Measurements from ENCODE around the gene ASAP2.

The ASAP2 gene

GRCh38 chr2:9318461-9319337, 112.1 kb downstream of the ASAP2 start:
- peak; percentile 48 for DNase-seq (ENCODE audit: low read depth, low spot score)

- DNase-seq (ENCODE audit: low read depth, low spot score), result no peak
Observed at GRCh38 chr2:9319338-9319715, 112.7 kb downstream of the ASAP2 start.

- DNase-seq (ENCODE audit: low read depth, low spot score), result no peak
Observed at GRCh38 chr2:9322576-9322975, 116.0 kb downstream of the ASAP2 start.

GRCh38 chr2:9325428-9325827, 118.8 kb downstream of the ASAP2 start:
- DNase-seq (ENCODE audit: low read depth, low spot score), result no peak

- peak; percentile 41 for DNase-seq (ENCODE audit: low read depth, low spot score)
Observed at GRCh38 chr2:9326975-9327374, 120.4 kb downstream of the ASAP2 start.

- no peak for DNase-seq (ENCODE audit: low read depth, low spot score)
Observed at GRCh38 chr2:9327873-9328352, 121.3 kb downstream of the ASAP2 start.

- no peak for DNase-seq (ENCODE audit: low read depth, low spot score)
Observed at GRCh38 chr2:9328931-9329330, 122.3 kb downstream of the ASAP2 start.

GRCh38 chr2:9329497-9329896, 122.9 kb downstream of the ASAP2 start:
- DNase-seq (ENCODE audit: low read depth, low spot score), result no peak

GRCh38 chr2:9330612-9331270, 124.1 kb downstream of the ASAP2 start:
- DNase-seq (ENCODE audit: low read depth, low spot score), result no peak

- DNase-seq (ENCODE audit: low read depth, low spot score), result peak; percentile 82
Observed at GRCh38 chr2:9331704-9332103, 125.1 kb downstream of the ASAP2 start.

- DNase-seq (ENCODE audit: low read depth, low spot score), result no peak
Observed at GRCh38 chr2:9332136-9332852, 125.7 kb downstream of the ASAP2 start.

GRCh38 chr2:9332853-9333245, 126.2 kb downstream of the ASAP2 start:
- no peak for DNase-seq (ENCODE audit: low read depth, low spot score)

GRCh38 chr2:9333591-9334171, 127.1 kb downstream of the ASAP2 start:
- peak; percentile 88 for DNase-seq (ENCODE audit: low read depth, low spot score)

- DNase-seq (ENCODE audit: low read depth, low spot score), result no peak
Observed at GRCh38 chr2:9334761-9335160, 128.1 kb downstream of the ASAP2 start.

- DNase-seq (ENCODE audit: low read depth, low spot score), result no peak
Observed at GRCh38 chr2:9335322-9335832, 128.8 kb downstream of the ASAP2 start.

GRCh38 chr2:9336241-9336575, 129.6 kb downstream of the ASAP2 start:
- DNase-seq (ENCODE audit: low read depth, low spot score), result peak; percentile 30

- DNase-seq (ENCODE audit: low read depth, low spot score), result peak; percentile 88
Observed at GRCh38 chr2:9336576-9337314, 130.1 kb downstream of the ASAP2 start.

- DNase-seq (ENCODE audit: low read depth, low spot score), result no peak
Observed at GRCh38 chr2:9337901-9338300, 131.3 kb downstream of the ASAP2 start.

- DNase-seq (ENCODE audit: low read depth, low spot score), result peak; percentile 75
Observed at GRCh38 chr2:9341337-9341887, 134.8 kb downstream of the ASAP2 start.

- DNase-seq (ENCODE audit: low read depth, low spot score), result no peak
Observed at GRCh38 chr2:9342659-9343058, 136.0 kb downstream of the ASAP2 start.

GRCh38 chr2:9343524-9343923, 136.9 kb downstream of the ASAP2 start:
- no peak for DNase-seq (ENCODE audit: low read depth, low spot score)

Measured in astrocyte of the hippocampus (primary cell).